AG10803 (cell line): Measurements from ENCODE around the gene IRGC.

ENCODE experiments used
- DNase-seq: peaks from one replicate; pipeline ENCODE4 v3.0.0; 2010; ENCODE audit warnings: low read depth
- H3K4me3 ChIP-seq: 2 replicates; pipeline ENCODE4 v1.5.1; 2011; ENCODE audit warnings: mild to moderate bottlenecking, low read length, control low read depth
- TF ChIP-seq, protein P1 (sequence below): conservative IDR thresholded peaks from 2 replicates; pipeline ENCODE4 v1.5.1; 2011; ENCODE audit warnings: mild to moderate bottlenecking, low read length, control low read depth, inconsistent platforms

The IRGC gene

DNA sequence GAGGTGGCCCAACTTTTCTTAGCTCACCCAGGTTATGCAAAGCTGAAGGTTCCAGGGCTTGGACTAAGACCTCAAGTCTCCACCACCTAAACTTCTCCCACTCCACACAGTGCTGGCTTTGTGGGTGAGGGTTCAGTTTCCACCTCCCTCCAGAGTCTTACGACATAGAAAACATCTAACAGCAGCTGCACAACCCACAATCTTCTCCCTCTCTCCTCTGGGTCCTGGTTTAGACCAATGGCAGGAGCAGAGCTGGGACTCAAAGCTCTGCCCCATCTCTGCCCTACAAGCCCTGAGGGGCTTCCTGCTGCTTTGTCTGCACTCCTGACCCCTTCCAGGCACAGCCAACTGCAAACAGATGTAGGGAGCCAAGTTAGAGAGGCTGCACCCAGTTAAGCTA is 16.0 kb downstream of the IRGC start:
- H3K4me3 ChIP-seq: no peak overlapping the region
- DNase-seq: no peak
- TF ChIP-seq, protein P1, sequence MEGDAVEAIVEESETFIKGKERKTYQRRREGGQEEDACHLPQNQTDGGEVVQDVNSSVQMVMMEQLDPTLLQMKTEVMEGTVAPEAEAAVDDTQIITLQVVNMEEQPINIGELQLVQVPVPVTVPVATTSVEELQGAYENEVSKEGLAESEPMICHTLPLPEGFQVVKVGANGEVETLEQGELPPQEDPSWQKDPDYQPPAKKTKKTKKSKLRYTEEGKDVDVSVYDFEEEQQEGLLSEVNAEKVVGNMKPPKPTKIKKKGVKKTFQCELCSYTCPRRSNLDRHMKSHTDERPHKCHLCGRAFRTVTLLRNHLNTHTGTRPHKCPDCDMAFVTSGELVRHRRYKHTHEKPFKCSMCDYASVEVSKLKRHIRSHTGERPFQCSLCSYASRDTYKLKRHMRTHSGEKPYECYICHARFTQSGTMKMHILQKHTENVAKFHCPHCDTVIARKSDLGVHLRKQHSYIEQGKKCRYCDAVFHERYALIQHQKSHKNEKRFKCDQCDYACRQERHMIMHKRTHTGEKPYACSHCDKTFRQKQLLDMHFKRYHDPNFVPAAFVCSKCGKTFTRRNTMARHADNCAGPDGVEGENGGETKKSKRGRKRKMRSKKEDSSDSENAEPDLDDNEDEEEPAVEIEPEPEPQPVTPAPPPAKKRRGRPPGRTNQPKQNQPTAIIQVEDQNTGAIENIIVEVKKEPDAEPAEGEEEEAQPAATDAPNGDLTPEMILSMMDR: no peak

- TF ChIP-seq, protein P1: no peak
- DNase-seq: no peak
Measured at GRCh38 chr19:43735013-43735412, 19.1 kb downstream of the IRGC start.

DNA sequence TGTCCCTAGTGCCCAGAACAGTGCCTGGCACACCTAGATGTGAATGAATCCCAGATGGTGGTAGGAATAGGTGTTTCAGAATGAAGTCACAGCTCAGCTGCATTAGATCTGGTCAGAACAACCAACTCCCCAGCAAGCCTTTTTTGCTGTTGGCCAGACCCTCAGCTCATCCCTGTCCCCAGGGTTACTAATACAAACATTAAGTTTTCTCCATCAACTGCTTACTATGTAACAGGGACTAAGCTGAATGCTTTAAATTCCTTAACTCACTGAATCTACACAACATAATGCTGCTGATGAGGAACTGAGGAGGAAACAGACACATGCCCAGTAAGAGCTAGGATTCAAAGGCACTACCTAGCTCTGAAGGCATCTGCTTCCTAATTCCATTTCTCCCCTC is 20.1 kb downstream of the IRGC start:
- no peak overlapping the region for H3K4me3 ChIP-seq
- TF ChIP-seq, protein P1: no peak
- DNase-seq: peak; percentile 67

More at GRCh38 chr19:43735013-43735412, 19.1 kb downstream of the IRGC start:
- H3K4me3 ChIP-seq: no peak overlapping the region

DNA sequence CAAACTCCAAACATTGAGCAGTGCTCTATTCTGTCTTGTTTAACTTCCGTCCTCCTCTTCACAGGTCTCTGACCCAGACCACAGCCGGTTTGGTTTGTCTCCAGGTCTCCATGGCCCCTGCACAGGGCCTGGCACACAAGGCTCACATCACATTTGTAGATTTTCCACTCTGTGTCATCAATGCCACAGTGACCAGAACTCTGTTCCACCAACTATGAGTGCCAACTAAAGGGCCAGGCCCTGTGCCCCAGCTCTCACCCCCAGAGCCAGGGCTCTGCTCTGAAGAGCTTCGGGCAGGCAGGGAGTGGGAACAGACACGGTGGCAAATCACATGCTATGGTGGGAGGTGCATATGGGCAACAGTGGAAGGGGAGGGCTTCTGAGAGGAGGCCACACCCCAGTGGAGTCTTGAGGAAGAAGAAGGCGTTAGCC is 22.9 kb downstream of the IRGC start:
- DNase-seq: no peak
- TF ChIP-seq, protein P1: no peak
- H3K4me3 ChIP-seq: no peak overlapping the region

- no peak overlapping the region for H3K4me3 ChIP-seq
- TF ChIP-seq, protein P1: no peak
- DNase-seq: no peak
Measured at GRCh38 chr19:43739439-43740235, 23.8 kb downstream of the IRGC start.

GRCh38 chr19:43741075-43741825 is 25.4 kb downstream of the IRGC start:
- no peak overlapping the region for H3K4me3 ChIP-seq
- TF ChIP-seq, protein P1: no peak
- DNase-seq: no peak
